Esophagus squamous epithelium (tissue), 4 donors: ENCODE data around the gene PPP2R5A.

Source experiments
- POLR2A ChIP-seq, 4 donors: fragments of 450-650 bp; IDR thresholded peaks; one replicate each; pipeline ENCODE4 v1.6.1; 2017; ENCODE audit warnings: antibody characterized with exemption in 4 of 4, mild to moderate bottlenecking in 4 of 4, moderate library complexity in 3 of 4
- TF ChIP-seq, protein P1 (sequence below), 6 experiments: fragments of 450-650 bp in 4 of 6; fragments of 200-600 bp in 2 of 6; sonication (generic) in 2 of 6; IDR thresholded peaks; one replicate each; pipeline ENCODE4 v1.5.1; 2016 to 2019; ENCODE audit warnings: antibody characterized with exemption in 6 of 6, mild to moderate bottlenecking in 4 of 6, moderate library complexity in 4 of 6

DNA sequence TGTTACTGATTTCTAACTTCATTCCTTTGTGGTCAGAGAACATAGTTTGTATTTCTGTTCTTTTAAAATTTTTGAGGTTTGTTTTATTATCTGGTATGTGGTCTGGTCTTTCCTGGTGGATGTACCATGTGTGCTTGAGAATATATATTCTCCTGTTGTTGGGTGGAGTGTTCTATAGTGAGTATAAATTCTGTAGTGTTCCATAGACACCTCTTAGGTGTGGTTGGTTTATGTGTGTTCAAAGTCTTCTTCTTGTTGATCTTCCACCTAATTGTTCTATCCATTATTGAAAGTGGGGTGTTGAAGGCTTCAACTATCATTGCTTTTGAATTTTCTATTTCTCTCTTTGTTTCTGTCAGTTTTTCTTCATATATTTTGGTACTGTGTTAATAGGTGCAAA lies 20.1 kb downstream of the PPP2R5A start:
- TF ChIP-seq, protein P1, sequence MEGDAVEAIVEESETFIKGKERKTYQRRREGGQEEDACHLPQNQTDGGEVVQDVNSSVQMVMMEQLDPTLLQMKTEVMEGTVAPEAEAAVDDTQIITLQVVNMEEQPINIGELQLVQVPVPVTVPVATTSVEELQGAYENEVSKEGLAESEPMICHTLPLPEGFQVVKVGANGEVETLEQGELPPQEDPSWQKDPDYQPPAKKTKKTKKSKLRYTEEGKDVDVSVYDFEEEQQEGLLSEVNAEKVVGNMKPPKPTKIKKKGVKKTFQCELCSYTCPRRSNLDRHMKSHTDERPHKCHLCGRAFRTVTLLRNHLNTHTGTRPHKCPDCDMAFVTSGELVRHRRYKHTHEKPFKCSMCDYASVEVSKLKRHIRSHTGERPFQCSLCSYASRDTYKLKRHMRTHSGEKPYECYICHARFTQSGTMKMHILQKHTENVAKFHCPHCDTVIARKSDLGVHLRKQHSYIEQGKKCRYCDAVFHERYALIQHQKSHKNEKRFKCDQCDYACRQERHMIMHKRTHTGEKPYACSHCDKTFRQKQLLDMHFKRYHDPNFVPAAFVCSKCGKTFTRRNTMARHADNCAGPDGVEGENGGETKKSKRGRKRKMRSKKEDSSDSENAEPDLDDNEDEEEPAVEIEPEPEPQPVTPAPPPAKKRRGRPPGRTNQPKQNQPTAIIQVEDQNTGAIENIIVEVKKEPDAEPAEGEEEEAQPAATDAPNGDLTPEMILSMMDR (IDR thresholded peaks at IDR 0.05), result no peak
- no peak for TF ChIP-seq POLR2A (IDR thresholded peaks at IDR 0.05)
